HG03039 (cell line): ENCODE results near the gene PKD1L1.

Experiments
- ATAC-seq: cut with Tn5 transposase; IDR thresholded peaks from one replicate; pipeline ENCODE4 v1.9.1; 2021; ENCODE audit warnings: mild to moderate bottlenecking, moderate library complexity; ENCODE audit not compliant: unreplicated experiment

The PKD1L1 gene

DNA sequence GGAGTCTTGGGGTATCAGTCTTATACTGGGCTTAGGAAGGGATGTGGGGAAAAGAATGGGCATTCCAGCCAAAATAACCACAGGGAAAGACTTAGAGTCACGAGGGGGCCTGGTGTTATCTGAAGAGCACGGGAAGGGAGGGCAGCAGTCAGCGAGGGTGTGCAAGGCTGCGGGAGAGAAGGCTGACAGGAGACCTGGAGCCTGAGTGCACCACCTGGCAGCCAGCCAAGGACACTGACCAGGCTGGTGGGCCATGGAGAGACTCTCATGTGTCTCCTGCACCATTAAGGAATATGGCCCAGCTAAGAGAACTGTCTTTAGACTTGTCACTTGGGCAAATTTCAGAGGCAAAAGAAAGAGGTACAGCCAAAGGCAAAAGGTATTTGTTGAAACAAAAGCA, 69.6 kb downstream of the PKD1L1 start:
- ATAC-seq, result no peak

DNA sequence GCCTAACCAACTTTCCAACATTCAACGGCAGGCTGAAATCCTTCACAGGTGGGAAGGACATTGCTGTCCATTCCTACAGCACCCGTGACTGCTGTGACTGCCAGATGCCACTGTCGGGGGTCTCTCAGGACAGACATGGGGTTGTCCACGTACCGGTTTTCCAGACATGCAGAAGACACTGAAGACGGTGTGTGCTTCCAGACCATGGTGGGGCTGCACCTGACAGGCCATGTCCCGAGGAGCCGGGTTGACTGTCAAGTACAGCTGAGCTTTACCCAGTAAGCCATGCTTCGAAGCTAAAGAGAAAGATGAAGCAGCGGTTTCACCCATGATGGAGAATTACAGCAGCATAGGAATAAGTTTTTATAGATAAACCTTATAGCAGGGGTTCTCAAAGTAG, 70.9 kb downstream of the PKD1L1 start:
- no peak for ATAC-seq

DNA sequence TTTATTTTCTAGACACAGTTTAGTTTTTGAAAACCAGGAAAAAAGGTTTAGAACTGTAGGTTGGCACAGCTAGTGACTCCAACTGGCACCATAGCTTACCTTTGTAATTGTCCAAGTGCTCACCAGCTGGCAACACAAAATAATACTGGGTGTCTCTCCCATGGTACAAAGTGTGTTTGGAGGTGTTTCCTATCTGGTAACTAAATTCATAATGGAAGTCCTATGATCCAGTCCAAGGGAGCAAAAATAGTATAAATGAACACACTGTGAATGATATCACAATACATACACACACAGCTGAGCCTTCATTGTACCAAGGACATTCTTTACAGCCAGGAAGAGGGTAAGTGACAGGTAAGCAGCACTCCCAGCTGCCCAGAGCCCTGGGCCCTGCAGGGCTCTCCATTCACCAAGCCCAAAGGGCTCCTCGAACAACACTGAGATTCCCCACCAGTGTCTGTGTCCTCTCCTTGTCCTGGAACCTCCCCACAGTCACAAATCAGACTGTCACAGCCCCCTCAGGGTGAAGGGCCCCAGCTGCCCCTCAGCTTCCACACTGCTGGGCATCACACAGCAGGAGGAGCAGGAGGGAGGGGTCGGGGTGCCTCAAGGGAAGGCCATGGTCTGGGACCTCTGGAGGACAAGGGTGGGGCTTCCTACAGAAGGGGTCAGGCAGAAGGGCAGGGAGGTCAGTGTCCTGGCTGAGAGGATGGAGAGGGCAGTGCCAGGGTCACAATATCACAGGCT, 72.1 kb downstream of the PKD1L1 start:
- no peak for ATAC-seq

DNA sequence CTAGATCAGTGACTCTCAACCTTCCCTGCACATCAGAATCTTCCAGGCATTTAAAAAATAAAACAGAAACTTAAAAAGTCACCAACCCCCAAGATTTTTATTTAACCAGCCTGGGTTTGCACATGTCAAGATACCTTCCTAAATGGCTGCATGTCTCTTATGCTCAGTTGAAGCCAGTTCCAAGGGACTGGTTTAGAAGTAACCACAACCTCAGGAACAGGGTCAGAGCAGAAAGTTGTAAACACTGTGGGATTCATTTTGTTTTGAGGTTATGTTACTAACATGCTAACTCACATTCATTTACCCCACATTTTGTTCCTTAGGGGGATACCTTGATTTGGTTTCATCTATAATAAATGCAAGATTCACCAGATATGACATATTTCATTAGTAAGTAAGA, 72.9 kb downstream of the PKD1L1 start:
- ATAC-seq, result no peak

DNA sequence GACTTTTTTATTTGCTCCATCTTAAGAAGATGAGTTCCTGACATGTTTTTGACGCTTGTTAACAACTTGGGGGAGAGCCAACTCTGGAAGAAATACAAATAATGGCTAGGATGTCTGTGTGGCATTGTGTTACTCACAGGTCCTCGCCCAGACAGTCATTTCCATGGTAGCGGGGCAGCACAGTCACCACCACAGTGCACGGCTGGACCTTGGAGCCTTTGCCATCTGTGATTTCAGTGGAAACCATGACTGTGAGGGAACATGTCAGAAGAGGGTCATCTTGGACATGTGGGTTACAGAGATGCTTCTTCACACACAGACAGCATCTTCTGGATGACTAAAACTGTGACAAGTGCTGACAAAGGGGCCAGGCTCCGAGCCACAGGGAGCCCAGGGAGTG, 74.5 kb downstream of the PKD1L1 start:
- no peak for ATAC-seq

DNA sequence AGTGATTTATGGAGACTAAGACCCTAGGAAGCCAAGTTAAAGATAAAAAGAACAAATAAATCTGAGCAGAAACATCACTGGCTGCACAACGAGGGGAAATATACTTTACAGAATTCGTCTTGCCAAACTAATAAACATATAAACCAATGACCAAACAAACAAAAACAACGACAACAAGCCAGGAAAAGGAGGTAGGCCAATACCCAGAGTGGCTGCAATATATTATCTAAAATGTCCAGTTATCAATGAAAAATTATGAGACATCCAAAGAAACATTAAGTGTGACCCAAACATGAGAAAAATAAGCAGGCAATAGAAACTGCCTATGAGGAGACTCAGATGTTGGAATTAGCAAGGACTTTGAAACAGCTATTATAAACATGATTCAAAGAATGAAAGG, 81.0 kb downstream of the PKD1L1 start:
- ATAC-seq, result no peak

DNA sequence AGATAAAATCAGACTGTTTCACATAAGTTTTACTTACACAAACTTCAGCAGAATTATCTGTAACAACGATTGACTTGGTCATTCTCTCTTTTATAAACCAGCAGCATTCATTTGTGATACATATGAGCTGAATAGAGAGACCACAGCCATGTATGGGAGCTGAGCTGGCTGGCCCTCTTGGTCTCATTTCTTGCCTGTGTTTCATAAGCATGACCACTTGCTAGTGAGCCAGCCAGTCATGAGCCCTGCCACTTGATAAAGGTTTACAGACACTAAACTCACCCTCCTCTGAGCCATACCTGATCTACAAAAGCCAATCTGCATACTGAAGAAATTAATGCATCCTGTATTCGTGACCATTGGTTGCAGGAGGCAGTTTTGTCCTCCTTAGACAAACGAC, 82.1 kb downstream of the PKD1L1 start:
- no peak for ATAC-seq

DNA sequence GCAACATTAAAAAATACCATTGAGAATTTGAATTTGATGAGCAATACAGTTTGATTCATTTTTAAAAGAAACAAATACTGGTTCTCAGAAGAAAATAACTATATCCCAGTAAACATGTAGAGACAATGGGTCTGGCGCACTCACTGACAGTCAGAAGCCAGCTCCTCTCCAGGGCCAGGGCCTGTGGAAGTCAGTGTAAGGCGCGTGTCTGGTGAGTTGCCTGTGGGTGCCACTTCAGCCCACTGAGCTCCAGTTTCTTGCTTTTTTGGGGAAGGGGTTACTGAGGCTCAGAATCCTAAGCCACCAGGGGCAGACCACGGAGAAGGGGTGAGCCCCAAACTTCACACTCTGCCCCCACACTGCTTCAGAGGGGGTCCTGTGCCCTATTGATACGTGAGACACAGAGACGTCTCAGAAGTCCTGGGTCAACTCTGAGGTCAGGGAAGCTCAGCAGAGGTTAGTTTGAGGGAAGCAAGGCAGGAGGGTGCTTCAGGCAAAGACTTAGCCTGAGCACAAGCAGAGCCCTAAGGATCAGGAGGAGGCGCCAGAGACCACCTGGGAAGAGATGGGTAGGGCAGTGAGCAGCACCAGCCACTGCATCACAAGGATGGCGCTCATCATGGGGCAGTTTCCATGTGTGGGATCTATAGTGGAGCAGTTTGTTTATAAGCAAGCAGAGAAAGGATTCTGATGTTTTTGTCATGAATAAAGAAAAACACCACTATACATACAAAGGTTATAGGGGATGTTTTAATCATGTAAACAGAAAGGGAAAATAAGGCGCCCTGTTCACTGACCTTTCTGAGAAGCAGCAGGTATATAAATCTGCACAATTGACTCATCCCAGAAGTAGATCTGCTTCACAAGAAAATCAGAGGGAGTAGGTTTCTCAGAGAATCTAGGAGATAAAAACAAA, 95.7 kb downstream of the PKD1L1 start:
- no peak for ATAC-seq

DNA sequence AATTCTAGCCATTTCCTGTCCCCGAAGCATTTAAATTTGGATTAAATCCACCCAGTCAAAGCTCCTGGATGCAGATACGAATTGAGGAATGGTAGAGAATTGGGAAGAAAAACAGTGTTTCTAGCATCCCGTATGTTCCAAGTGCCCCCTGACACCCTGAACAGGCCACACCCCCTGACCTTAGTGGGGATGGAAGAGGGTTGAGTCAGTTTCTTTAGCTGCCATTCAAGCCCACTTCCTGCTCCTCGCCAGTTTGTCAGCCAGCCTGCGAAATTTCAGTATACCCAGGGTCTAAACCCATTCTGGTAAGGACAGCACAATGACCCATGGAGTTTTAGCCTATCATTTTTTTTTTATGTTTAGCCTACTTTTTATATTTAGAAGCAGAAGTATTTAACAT, 101.1 kb downstream of the PKD1L1 start:
- no peak for ATAC-seq

DNA sequence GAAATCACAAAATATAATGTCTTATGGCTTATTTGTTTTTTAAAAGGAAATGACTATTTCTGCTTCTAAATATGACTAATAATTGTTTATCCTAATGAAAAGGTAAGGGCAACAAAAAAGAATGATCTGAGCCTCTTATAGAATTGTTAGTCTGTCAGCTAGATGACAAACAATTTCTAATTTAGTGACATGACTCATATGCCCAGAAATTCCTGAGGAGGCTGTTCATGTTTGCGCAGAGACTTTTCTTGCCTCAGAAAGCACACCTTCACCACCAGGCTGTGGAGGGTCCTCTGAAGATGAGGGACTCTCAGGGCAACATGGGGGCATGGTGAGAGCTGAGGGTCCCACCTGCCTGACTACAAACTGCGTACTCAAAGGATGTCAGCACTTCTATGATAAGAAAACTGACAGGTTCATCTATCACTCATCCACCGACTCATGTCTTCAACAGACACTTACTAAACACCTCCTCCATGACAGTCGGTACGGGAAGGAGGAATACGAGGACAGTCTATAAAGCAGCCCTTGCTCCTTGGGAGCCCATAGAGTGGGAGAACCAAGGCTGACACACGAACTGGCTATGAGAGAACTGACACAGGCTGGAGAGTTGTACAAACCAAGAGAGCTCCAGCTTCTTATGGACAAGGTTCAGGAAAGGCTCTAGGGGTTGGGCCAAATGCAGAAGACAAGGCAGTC, 102.0 kb downstream of the PKD1L1 start:
- ATAC-seq, result no peak

DNA sequence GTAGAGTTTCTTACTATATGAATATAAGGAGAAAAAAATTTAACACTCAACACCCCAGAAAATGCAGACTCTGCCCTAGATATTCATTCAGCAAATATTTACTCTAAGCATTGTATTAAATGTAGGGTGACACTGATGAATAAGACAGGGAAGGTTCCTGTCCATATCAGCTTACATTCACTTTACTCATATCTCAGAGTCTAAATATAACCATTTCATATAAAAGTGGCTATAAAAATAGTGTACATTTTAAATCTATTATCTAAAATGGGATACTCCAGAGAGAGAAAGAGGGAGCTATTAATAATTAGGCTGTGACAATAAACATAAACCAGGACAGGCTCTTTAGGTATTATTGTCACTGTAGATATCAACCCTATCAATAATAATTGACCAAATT, 104.0 kb downstream of the PKD1L1 start:
- ATAC-seq, result no peak

DNA sequence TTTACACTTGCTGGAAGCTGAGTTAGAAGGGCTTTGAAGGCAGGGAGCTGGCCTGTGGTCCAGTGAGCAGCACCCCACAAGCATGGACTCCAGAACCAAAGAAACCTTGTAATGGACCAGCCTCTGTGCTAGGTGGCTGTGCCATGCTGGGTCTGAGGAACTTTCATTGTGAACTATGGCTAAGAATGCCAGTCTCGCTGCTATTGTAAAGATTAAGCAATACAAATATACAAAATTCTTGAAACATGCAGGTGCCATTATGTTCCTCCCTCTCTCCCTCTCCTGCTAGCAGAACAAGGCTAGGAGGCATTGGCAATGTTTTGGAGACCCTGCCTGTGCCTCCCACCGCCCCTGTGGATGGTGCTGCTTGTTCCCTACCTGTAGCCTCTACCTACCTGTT, 105.0 kb downstream of the PKD1L1 start:
- no peak for ATAC-seq

DNA sequence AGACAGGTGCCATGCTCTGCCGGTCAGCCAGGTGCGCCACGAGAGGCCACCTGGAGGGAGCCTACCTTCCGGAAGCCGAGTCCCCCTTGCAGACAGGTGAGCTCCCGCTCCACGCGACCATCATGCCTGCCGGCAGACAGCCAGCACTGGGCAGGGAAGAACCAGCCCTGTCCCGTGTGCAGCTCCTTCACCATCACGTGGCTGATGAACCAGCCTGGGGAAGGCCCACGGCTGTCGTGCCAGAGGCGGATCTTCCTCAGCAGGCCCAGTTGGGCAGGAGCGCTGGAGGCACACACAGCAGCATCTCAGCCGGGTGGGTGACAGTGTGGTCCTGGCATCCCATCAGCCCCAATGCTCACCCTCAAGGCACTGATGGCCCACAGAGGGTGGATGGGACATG, 108.9 kb downstream of the PKD1L1 start:
- ATAC-seq, result no peak

DNA sequence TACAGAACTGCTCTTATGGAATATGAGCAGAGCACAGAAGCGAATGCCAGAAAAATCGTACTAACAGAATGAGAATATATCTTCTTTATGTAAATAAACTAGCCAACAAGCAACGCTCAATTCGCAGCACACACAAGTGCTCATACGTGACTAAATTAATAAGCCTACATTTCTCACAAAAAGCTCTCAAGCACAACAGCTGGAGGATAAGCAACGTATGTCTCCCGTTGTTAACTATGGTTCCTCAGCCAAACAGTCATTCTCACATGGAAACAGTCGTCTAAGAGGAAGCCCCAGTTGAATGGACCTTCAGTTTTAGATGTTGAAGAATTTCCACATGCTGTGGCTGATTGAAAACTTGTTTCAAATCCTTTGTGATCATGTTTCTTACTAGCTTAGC, 110.4 kb downstream of the PKD1L1 start:
- ATAC-seq, result no peak

DNA sequence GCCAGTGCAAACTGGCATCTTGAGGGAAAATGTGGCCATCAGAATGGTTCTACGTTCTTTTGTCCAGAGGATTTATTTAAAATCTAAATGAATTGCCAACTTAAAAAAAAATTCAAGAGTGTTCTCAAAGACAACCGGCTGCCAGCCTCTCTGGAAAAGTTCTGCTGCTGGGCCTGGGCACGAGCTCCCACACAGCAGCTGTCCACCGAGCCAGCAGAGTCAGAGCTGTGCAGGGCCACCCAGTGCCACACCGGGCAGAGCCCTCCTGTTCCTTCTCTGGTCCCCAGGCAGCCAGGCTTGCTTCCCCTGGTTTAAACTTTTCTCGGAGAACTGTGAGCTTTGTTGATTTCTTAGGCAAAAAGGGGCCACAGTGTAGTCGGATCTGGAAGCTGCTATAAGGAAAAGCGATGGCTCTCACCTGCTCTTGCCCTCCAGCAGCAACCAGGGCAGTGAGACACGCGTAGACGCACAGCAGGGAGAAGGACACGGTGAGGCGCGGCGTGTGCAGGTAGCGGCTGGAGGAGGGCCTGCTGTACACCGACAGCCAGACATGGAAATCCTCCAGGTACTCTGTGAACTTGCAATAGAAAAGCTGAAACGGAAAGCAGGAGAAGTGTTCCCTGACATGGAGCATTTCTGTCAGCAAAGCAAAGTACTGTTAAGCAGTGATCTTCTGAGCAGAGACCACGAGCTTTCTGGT, 111.6 kb downstream of the PKD1L1 start:
- no peak for ATAC-seq

DNA sequence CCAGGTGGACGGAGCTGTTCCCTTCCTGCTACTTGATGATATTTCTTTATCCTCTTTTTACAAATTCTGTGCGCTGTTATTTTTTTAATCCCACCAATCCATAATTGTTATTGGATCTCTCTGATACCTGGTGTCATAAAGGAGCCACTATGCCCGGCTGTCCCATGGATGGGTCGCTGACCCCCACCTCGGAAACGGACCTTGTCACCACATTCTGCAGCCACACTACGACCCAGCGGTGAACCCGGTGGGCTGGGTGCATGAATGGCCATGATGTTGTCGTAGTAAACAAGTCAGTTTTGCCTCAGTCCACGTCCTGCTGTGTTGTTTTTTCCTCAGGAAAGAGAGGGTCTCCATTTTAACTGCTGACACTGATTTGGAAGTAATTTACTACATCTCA, 112.2 kb downstream of the PKD1L1 start:
- no peak for ATAC-seq

DNA sequence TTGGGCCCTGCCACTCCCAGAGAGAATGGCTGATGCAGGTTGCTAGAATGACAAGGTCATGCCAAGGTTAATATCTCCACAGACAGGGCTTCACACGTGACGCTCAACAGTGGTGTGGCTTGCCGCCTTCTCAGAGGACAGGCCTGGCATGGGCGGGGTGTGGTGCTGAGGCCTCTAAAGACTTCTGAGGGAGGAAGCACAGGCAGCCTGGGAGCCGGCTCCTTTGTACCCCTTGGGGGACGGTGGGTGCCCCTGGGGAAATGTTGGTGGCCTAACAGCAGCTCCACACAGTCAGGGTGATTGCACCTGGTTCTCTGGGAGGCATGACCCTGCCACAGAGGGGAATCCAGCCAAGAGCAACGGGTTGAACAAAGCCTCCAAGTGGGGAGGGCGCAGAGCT, 115.1 kb downstream of the PKD1L1 start:
- ATAC-seq, result no peak

DNA sequence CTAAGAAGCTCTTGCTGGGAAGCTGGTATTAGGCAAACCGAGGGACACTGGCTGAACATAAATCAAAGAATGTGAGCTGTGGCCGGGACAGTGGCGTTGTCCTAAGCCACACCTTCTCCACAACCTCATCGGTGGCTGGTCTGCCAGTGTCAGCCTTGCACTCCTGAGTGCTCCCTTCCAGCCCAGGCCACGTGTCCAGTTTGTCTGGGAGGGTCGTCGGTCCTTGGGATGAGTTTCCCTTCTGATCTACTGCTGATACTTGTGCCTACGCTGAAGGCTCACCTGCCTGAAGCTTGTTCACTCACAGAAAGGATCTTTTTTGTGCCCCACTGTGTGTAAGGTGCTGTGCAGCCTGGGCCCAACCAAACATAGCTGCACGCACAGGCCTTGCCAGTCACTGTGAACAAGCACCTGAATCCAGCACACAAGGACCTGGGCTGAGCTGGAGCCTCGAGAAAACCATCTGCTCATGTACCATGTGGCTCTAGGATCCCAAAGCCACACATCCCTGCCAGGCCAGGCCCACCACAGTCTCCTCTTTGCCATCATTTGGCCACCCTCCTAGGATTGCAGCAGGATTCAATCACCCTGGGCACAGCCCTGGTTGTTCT, 116.1 kb downstream of the PKD1L1 start:
- ATAC-seq, result no peak

DNA sequence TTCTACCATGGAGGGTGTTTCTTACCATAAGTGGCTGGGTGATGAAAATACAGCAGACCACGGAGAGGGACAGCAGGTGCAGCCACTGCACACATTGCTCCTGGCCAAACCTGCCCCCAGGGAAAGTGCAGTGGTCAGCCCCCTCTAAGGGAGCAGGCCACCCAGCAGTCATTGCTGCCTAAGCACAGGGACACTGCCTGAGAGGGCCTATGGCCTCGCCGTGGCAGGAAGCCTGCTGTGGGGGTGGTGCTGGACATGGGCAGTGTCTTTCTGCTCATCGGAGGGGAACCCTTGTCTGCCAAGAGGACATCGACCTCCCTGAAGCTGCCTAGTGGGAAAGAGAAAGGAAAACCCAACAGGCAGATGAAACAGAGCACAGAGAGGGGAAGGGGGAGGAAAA, 118.3 kb downstream of the PKD1L1 start:
- ATAC-seq, result no peak

DNA sequence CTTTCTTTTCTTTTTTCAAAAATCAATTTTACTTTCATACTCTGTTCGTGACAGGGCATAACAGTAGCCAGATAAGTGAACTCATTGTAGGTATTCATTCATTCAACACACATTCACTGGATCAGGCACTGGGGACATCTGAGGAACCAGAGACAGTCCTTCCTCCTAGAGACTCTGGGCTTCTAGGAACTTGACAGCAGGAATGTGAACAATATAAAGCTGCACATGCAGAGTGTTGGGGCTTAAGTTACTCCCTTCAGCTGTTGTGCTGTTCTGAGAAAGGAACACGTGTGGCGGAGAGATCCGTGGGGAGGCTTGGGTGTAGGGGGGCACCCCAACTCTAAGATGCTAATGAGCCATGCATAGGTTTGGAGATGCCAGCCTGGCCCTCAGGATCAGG, 120.4 kb downstream of the PKD1L1 start:
- no peak for ATAC-seq

DNA sequence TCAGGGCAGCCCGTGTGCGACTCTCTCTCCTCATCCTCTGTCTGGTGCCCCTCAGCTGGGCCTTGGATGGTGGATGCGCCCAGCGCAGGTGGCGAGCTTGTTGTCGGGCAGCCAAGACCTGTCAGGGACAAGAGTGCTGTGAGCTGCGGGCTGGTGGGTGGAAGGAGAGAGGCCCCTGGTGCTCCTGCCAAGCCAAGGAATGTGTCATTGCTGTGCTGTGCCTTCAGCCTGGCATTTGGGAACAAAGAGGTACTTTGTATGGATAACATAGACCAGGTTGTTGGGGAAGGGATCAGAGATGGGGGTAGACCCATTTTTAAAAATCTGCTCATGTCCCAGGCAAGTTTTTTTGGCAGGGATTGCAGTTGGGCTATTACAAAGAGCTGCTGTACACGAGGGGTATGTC, 120.9 kb downstream of the PKD1L1 start:
- ATAC-seq, result no peak
